Measurements from ENCODE around the gene GALNT8.

GRCh38 chr12:4800555-4800954, 80.4 kb downstream of the GALNT8 start:
- TF ChIP-seq CTCF (conservative IDR thresholded peaks at IDR 0.05; ENCODE audit: low read depth, low read length) (no peak), EZH2phosphoT487 (IDR thresholded peaks at IDR 0.05; ENCODE audit: borderline replicate concordance, low read length) (no peak)

Measured in PC-3 (cell line).